GM12872 (cell line): Measurements from ENCODE around the gene TIFAB.

ENCODE experiments used
- TF ChIP-seq, protein P1 (sequence below): IDR thresholded peaks from 3 replicates; pipeline ENCODE4 v1.5.1; 2011; ENCODE audit warnings: low read depth, mild to moderate bottlenecking, low read length, moderate library complexity; ENCODE audit not compliant: insufficient read depth

The TIFAB gene

DNA sequence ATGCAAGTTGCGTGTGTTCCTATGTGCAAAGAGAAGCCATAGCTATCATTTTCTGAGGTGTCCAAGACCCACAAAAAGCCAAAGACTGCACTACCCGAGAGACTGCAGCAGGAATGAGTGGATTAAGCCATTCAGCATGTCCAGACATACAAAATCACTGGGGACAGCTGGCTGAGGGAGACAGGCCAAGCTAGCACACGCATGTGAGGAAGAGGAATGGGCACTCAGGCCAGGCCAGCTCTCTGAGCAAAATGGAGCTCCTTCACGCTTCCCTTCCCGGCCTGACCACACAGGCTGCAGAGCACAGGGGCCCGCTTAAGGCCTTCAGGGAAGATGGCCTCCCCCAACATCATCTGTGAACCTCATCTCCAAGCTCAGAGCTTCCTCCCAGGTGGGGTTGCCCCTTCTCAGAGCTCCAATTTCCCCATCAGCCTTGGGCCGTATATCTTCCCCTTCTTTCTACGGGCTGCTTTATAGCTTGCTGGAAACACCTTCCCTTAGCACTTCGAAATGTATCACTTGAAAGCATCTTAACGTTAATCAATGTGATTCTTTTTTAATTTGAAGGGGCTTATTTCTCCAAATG lies 13.4 kb downstream of the TIFAB start:
- TF ChIP-seq, protein P1, sequence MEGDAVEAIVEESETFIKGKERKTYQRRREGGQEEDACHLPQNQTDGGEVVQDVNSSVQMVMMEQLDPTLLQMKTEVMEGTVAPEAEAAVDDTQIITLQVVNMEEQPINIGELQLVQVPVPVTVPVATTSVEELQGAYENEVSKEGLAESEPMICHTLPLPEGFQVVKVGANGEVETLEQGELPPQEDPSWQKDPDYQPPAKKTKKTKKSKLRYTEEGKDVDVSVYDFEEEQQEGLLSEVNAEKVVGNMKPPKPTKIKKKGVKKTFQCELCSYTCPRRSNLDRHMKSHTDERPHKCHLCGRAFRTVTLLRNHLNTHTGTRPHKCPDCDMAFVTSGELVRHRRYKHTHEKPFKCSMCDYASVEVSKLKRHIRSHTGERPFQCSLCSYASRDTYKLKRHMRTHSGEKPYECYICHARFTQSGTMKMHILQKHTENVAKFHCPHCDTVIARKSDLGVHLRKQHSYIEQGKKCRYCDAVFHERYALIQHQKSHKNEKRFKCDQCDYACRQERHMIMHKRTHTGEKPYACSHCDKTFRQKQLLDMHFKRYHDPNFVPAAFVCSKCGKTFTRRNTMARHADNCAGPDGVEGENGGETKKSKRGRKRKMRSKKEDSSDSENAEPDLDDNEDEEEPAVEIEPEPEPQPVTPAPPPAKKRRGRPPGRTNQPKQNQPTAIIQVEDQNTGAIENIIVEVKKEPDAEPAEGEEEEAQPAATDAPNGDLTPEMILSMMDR, result no peak

DNA sequence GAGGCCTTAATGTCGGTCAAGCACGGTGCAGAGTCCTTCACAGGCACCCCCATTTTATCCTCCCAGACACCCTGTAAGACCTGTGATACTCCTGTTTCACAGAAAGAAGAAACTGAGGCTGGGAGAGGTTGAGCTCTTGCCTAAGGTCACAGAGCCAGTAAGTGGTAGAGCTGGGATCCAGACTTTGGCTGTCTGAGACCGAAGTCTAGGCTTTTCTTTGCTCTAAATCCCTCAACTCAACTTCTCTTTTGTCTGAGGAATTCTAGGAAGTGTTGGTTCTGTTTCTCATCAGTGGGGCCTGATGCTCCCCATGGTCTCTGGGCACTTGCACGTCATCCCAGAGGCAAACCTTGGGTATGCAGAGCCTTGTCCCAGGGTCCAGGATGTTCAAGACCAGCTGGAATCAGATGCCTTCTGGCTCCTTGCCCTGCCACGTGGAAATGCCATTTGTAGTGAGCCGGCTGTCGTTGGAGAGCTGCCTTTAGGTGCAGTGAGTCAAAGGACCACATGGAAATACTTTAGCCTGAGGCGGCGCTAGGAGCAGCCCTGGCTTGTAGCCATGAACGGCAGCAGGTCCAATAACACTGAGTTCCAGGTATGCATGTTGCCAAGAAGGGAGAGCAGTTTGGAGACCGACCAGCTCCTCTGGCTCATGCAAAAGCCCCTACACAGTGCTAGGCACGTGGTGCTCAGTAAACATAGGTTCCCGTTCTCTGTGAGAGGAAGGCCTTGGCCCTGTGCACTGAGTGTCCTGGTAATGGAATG lies 14.2 kb downstream of the TIFAB start:
- TF ChIP-seq, protein P1, result no peak

DNA sequence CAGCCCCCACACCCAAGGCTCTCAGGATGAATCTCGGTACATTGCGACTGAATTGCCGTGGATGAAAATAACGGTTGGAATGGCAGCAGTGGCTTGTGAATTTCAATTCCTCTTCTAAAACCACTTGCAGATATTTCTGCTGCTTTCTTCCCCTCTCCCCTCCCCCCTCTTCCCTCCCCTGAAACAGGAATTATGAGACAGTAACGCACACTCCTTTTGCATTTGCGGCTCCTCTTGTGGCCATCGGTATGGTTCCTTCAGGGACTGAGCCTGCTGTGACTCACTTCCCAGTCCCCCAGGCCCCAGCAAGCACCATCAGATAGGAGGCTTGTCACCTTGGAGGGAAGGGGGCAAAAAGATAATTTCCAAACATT lies 14.7 kb downstream of the TIFAB start:
- TF ChIP-seq, protein P1, result no peak

DNA sequence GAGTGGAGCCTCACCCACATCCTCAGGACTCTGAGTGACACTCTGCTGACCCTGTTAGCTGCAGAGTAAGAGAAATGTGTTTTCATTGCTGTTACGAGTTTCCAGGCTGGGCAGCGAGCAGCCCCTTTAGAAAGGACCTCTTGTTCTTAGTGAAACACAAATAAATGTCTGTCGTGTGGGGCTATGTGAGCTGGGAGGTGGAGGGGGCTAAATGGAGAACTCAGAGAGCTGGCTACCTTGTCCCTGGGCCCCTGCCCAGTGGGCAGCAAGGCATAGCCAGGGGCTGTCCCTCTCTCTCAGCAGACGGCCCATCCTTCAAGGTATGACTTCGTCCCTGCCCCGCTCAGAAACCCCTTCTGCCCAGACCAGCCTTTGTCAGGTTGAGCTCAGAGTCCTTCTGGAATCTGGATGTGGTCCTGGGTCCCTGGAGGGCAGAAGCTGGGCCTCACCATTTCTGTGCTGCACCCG lies 15.2 kb downstream of the TIFAB start:
- TF ChIP-seq, protein P1, result no peak

DNA sequence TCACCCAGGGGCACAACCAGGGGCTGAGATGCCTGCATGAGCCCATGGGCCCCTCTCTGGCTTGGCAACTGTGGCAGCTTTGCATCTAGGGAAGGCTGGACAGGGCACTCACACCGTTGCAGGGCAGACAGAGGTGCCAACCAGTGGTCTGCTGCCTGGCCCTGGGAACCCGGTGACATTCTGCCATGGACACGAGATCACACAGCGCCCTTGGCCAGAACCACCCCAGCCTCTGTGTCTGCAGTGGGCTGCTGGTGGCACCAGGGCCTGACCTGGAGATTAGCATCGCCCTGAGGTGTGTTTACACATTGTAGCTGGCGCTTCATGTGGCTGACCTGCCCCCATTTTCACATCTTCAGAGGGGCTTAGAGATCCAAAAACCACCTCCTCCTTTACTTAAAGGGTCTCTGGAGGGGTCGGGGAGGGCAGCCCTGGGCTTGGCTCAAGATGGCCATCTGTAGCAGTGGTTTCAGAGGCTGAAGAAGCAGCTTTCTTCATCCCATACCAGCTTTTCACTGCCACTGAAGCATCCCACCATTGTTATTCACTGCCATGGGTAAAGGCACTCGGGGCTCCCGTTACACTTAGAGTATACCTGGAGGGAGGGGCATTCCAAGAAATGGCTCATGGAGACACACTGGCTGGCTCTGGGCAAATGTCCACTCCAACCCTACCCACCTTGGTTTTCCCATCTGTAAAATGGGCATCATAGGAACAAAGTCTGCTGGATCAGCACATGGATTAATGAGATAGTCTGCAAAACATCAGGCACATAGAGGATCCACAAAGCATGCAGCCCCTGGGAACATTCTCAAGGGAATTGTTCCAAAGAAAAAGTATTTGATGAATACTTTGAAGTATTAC lies 16.5 kb downstream of the TIFAB start:
- TF ChIP-seq, protein P1, result no peak

DNA sequence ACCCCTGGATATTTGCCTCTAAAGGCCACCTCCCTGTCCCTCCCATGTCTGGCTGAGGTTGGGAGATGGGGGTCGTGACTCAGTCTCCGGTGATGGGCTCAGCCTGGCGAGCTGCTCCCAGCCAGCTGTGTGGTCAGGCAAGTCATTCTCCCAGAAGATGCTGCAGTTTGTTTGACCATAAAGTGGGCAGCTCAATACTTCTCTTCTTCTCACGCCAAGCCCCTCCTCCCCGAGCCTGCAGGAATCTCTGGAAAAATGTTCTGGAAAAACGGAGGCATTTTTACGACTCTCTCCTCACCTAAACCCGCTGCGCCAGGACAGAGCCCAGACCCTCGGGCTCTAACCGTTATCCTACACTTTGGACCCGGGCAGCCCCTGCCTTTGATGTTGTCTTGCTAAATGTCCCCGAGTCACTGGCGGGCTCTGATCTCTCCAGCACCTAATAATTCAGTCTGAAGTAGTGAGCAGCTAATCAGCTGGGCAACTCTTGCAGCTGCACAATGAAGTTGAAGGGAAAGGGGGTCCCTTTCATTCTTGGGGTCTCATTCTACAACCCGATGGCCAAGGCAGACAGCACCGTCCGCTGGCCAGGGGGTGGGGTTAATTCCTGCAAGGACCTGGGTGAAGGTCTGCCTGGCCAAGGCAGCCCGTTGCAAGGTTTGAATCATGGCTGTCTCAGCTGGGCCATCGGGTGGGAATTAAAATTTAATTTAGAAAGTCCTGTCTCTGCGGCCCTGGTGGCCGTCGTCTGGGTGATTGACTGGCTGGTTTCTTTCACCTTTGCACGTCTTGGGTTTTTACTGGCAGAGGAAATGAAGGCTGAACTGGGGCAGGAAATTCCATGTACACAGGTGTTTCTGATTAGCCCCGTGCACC lies 17.3 kb downstream of the TIFAB start:
- TF ChIP-seq, protein P1, result no peak
